H54 (cell line): ENCODE measurements around the gene EFEMP1.

ENCODE experiments used
- DNase-seq: peaks from one replicate; pipeline ENCODE4 v3.0.0; 2011; ENCODE audit warnings: low spot score, mixed read lengths; ENCODE audit not compliant: insufficient read length
- FAIRE-seq: peaks from 3 replicates; lab custom pipeline; 2011; peaks lifted over from hg19 to GRCh38; lab: Jason Lieb, UNC
- POLR2A ChIP-seq: IDR thresholded peaks from 2 replicates; pipeline ENCODE4 v1.6.1; 2011; ENCODE audit warnings: low read depth, mild to moderate bottlenecking, low read length

EFEMP1 gene

DNA sequence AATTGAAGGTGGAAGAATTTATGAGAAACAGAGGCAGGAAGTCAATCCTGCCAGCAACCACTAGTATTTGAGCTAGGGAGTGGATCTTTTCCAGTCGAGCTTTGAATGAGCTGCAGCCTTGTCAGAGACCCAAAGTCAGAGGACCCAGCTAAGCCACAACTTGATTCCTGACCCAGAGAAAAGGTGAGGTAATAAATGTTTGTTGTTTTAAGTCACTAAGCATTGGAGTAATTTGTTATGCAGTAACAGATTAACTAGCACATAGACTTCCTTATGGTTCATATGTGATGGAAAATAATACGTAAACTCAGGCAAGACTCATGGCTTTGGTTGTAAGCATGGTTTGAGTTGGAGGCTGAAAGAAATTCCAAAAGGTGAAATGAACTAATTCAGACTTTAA is 21.6 kb downstream of the EFEMP1 start:
- DNase-seq: no peak
- no peak for TF ChIP-seq POLR2A
- FAIRE-seq: peak; percentile 81

DNA sequence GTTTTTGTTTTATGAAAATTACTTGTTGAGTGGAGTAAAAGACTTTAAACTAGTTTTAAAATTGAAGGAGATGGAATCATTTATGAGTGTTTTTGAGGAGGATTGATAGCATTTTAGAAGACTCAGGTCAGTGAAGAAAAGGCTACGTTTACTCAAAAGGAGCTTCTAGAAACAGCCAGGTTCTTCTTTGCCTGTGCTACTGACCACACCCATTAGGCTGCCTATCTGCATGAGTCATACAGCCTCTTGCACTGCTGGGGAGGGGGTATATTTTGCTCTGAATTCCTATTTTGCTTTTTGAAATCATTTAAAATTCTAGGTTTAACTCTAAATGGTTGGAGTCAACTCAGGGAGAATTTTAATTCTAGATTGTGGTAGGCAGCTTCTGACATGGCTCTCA is 22.3 kb downstream of the EFEMP1 start:
- FAIRE-seq (peak; percentile 23), DNase-seq (no peak)
- TF ChIP-seq POLR2A: no peak

DNA sequence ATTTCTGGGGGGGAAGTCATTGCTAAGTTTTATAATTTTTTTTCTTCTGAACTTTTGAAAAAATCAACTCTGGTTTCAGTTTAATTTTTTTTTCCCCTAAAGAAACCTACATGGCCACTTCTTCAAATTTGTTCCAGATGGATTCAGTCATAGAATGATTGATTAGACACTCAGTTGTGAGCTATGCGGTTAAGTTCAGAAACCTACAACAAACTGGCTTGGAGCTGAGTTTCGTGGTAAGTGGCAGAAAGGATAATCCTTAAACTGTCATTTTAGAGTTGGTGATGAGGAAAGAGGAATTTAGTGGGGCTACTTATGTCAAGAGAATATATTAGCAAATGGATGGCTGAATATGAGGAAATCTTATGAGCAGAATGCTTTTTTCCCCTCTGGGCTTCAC is 23.7 kb downstream of the EFEMP1 start:
- TF ChIP-seq POLR2A: no peak
- DNase-seq: no peak
- FAIRE-seq: no peak

DNA sequence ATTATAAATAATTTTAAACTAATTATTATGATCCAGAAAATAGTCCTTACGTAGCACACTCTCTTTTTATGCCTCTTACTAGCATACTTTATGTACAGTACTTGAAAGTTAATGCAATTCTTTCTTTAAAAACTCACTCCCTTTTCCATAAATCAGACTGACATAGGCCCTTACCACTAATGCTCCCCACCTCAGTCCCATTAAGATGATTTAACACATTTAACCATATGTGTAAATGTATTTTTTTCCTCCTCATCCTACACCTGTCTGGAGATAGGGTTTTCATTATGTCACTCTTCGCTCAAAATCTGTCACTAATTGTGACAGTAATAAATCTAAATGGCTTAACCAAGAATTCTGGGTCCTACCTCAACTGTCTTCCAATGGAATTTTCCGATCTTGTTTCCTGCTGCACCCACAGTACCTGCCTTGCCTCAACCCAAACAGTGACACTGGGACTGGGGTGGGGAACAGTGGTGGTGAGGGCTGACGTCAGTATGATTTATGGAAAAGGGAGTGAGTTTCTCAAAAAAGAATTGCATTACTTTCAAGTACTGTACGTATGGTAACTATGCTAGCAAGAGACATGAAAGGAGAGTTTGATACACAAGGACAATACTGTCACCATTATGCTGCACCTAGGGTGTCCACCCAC is 25.1 kb downstream of the EFEMP1 start:
- FAIRE-seq: no peak
- no peak for DNase-seq
- no peak for TF ChIP-seq POLR2A

DNA sequence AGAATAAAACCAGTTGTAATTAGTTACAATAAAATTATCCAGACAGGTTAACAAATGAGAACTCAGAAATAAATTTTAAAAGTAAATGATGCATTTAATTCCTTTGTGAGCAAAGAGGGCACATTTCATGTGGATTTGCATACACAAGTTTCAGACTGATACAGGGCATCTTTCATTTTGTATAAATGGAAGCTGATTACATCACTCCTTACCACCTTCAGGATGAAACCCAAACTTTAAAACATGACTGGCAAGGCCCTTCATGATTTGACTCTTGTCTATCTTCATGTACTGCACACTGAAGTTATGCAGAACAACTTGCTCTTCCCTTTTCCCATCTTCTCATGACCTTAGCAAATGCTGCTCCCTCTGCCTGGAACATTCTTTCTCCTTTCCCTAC is 26.9 kb downstream of the EFEMP1 start:
- no peak for FAIRE-seq
- DNase-seq: no peak
- no peak for TF ChIP-seq POLR2A

DNA sequence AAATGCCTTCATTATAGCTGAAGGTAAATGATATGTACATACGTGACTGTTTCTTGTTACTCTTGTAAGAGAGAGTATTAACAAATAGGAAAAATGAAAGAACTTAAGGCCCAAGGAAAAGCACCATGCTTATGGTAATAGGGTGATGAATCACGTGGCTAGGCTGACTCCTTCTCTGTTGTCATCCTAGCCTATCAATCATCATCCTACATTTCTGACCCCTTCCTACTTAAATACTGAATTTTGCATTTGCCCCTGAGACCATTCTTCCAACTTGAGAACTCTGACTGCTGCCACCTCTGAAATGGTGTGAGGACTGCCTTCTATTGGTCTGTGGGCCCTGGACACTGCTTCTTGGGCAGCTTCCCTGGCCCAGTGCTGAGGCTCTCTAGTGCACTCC is 28.9 kb downstream of the EFEMP1 start:
- FAIRE-seq: no peak
- no peak for TF ChIP-seq POLR2A

DNA sequence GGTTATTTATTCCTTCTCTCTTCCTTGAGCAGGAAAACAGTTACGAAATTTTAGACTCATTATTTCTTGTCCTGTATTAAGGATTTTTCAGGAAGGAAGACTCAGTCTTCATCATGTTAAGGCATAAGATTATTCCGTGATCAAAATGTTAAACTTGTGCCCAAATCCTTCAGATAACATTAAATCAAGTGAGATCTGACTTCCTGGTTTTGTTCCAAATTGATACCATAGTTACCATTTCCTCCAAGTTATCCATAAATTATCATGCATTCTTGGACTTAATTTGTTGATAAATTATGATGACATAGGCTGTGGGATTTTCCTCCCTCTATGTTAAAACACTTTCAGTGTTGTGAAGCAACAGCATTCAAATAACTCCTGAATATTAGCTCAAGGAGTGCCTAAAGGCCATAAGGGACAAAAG is 31.9 kb downstream of the EFEMP1 start:
- DNase-seq (no peak), FAIRE-seq (peak; percentile 70)
- TF ChIP-seq POLR2A: no peak

More for the DNA sequence above, 28.9 kb downstream of the EFEMP1 start:
- DNase-seq: no peak

DNA sequence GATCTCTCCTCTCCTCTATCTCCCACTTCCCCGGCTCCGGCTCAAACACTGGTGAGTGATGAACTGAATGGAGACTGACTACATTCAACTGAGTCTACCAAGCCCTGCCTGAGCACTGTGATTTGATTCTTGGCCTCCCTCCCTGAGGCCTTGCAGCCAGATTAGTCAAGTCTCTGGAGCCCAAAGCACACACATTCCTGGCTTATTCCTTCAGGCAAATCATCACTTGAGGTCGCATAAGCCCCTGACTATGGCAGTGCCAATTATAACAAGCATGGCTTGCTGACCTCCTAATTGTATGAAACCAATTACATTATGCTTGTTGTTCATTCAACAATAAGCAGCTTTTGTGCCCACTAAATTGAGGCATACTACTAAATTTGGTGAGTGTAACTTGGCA is 34.6 kb downstream of the EFEMP1 start:
- no peak for TF ChIP-seq POLR2A
- no peak for DNase-seq
- peak; percentile 72 for FAIRE-seq

DNA sequence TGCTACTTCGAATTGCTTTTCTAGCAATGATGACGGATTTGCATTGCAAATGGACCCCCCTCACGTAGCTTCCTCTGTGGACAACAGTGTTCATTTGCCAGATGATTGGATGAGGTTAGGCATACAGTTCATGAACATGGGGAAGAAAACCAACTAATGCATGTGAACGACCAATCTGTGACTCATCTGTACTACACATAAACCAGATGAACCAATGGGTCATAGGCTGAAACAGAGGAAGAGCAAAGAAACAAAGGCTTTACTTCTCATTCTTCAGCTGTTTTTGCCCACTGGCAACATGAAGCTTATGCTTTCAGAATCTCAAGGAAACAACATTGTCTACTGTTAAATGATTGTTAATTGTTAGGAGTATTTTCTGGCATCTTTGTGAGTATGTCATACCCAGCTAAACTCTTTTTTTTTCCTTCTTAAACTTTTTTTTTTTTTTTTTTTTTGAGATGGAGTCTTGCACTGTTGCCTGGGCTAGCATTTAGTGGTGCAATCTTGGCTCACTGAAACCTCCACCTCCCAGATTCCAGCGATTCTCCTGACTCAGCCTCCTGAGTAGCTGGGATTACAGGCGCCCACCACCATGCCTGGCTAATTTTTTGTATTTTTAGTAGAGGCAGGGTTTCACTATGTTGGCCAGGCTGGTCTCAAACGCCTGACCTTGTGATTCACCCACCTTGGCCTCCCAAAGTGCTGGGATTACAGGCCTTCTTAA is 35.5 kb downstream of the EFEMP1 start:
- no peak for TF ChIP-seq POLR2A
- DNase-seq: no peak
- peak; percentile 97 for FAIRE-seq

DNA sequence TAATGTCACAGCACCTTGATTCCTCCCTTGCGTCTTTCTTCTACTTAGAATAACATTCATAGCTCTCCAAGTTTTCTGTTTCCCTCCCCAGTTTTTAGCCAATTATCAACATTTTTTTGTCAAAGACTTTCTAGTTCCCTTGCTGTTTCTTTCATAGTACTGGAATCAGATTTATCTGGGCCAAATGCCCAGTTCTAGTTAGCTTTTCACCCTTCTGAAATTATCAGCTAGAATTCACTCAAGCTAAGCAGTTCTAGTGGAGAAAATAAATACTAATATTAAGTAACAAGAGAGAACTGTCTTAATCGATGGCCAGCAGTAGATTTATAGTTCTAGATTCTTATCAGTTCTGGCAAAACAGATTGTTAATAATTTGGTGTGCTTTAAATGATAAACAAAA is 36.2 kb downstream of the EFEMP1 start:
- no peak for TF ChIP-seq POLR2A
- FAIRE-seq: no peak
- DNase-seq: no peak

DNA sequence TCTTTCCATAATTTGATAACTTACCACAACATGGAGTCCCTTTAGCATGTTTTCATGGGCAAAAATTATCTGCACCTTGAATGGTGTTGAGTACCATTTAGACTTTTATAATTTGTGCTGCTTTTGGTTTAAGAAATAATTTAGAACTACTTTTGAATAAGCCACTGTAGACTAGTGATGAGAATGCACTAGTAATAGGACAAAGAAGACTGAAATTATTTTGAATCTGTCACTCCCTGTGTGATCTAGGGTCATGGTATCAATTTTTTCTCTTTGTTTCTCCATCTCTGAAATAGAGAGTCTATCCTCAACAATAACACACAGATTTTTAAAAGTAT is 37.7 kb downstream of the EFEMP1 start:
- no peak for DNase-seq
- no peak for FAIRE-seq
- TF ChIP-seq POLR2A: no peak

DNA sequence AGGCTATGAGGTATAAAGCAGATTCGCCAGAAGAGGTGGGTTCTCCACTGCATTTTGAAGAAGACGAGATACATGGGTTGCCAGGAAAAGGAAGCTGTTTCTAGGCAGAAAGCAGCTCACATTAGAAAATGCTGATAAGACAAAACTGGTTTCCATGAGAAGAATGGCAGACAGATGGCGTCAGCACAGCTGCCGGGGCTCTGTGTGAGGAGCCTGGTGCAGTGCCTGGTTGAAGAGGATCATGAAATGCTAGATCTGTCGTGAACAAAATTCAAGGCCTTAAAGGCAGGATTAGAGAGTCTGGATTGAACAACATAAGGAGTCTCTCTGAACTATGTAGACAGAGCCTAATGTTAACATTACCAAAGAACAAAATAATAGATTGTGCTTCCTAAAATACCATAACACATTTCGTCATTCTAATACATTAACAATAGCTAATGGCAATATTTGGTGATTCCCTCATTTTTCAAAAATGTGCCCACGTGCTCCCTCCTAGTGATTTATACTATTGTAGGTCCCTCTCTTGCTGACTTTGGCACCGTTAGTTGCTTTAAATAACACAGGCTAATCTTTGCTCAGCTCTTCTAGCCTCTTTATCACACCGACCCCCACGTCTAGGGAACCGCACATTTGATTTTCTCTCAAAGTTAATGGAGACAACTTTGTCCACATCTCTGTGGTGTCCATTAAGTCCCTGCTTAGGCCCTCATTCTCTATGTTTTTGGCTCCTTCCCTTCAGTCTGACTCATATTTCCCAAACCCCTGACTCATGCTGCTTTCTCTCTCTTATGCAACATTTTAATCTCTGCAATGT is 38.2 kb downstream of the EFEMP1 start:
- FAIRE-seq (peak; percentile 98), DNase-seq (peak; percentile 12)
- TF ChIP-seq POLR2A: no peak

DNA sequence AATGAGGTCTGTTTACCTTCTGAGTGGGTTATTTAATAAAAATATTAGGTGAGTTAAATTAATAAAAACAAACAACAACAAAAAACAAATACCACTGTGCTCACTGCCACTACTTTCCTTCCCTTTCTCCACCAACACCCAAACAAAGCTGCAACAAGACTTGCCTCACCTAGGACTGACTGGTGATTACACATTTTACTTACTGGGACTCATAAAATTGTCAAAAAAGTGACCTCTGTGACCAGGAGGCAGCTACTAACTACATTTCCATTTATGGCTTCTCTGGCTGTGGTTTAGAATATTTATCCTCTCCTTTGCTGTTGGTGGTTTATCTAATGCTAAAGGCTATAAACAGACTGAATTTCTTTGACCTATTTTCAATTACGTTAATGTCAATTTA is 39.8 kb downstream of the EFEMP1 start:
- DNase-seq: no peak
- no peak for TF ChIP-seq POLR2A
- FAIRE-seq: no peak

DNA sequence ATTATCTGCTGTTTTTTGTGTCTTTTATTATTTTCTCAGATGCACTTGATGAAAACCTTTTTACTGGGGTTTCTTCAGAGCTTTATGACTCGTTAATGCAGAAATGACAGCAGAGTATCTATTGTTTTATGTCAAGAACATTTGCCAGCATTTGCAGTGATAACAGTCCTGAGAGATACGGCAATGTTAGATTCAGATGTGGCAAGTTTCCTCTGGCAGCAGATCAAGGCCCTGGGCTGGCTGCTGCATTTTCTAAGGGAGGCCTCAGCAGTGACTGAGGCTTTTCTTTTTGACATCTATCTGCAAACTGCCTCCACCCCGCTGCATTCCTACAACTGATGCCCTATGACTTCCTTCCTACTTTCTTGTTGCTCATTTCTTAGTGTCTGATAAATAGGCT is 40.2 kb downstream of the EFEMP1 start:
- TF ChIP-seq POLR2A: no peak
- DNase-seq (no peak), FAIRE-seq (no peak)
